ENCODE measurements around the gene RNF157. TPM values are rescaled to one million over a fixed set of nuclear protein-coding genes. Genes with fewer than 3 reads are reported as not detected.

The RNF157 gene
- total and polyA plus RNA-seq, 9 of the 15 experiments (the other 6 are each of a cell fraction or from before 2014, with no cell fraction given) = 8.1 to 31.7 (median 20.8) TPM

DNA sequence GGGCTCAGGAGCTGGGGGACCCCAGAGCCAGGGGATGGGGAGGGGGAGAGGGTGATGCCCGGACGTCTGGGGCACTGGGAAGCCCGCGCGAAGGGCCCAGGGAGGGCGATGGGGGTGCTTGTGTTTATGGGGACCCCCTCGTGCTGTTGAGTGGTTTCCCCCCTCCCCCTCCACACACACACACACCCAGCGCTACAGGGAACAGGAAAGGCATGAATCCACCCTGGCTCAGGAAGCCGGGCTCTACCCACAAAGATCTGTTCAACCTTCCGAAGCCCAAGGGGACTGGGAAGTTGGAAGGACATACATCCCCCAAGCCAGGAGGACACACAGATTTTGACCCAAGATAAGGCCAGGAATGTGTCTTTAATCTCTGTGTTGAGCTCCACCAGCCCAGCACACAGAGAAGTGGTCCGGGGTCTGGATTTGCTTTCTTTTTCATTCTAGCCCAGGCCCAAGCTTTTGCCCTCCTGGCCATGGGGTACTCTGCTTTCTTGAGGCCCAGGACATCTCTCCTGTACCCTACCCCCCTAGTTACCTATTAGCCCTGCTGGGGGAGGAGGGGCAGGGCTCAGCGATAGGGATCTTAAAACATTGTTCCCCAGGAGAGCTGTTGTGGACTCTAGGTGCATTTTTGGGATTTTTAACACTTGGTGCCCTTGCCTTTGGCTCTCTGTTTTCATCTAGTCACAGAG is 26.1 kb upstream of the RNF157 start (continued):
- TF ChIP-seq, protein P1, sequence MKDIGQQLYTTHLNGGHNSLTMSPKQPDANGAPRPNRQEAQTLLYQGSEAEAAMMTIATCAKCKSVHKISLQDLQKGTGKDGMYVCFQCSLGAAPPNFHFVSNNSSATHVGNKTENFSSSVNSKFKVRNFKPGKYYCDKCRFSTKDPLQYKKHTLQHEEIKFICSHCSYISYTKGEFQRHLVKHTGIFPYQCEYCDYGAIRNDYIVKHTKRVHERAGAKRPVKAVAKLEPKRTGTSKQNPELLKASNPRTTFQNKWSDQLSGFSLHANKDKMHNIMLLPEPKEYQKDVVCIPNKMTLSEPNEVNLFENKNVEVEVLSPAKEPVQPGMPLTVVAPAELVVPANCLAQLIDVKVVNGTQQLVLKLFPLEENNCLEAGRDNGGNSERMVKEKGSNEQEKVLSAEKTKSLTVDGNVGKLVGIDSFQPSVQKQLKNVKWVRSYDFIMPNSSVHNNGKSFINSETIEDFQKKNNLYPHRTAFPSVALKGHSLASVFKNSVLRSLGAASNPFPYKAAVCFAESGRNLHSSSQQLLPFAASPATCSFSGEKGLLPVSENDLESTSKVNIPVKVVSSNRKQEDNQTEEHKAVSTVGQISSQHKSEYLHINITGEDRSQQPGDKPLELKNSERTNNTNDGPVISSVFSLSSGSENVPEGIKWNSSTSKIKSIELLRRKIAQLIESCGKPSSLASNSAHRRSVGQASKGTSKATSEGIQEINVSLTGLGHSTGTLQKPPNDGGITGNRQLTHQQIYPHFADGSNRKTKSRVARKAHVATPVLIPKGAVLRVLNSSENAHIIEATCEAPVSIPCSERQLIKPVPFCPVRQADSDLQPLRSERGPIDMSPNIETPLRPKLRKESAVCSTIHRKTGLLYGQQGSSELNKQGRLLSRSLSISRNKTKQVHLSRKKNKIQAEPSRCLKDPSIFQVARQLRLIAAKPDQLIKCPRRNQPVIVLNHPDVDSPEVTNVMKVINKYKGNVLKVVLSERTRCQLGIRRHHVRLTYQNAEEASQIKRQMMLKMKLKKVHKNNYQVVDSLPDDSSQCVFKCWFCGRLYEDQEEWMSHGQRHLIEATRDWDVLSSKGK (CRISPR knock-in tag; IDR thresholded peaks at IDR 0.05) = no peak
- TF ChIP-seq, protein P2, sequence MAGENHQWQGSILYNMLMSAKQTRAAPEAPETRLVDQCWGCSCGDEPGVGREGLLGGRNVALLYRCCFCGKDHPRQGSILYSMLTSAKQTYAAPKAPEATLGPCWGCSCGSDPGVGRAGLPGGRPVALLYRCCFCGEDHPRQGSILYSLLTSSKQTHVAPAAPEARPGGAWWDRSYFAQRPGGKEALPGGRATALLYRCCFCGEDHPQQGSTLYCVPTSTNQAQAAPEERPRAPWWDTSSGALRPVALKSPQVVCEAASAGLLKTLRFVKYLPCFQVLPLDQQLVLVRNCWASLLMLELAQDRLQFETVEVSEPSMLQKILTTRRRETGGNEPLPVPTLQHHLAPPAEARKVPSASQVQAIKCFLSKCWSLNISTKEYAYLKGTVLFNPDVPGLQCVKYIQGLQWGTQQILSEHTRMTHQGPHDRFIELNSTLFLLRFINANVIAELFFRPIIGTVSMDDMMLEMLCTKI (IDR thresholded peaks at IDR 0.05; ENCODE audit: partially characterized antibody) = no peak
- TF ChIP-seq ERF (CRISPR knock-in tag; IDR thresholded peaks at IDR 0.05) = no peak
- TF ChIP-seq, protein P3, sequence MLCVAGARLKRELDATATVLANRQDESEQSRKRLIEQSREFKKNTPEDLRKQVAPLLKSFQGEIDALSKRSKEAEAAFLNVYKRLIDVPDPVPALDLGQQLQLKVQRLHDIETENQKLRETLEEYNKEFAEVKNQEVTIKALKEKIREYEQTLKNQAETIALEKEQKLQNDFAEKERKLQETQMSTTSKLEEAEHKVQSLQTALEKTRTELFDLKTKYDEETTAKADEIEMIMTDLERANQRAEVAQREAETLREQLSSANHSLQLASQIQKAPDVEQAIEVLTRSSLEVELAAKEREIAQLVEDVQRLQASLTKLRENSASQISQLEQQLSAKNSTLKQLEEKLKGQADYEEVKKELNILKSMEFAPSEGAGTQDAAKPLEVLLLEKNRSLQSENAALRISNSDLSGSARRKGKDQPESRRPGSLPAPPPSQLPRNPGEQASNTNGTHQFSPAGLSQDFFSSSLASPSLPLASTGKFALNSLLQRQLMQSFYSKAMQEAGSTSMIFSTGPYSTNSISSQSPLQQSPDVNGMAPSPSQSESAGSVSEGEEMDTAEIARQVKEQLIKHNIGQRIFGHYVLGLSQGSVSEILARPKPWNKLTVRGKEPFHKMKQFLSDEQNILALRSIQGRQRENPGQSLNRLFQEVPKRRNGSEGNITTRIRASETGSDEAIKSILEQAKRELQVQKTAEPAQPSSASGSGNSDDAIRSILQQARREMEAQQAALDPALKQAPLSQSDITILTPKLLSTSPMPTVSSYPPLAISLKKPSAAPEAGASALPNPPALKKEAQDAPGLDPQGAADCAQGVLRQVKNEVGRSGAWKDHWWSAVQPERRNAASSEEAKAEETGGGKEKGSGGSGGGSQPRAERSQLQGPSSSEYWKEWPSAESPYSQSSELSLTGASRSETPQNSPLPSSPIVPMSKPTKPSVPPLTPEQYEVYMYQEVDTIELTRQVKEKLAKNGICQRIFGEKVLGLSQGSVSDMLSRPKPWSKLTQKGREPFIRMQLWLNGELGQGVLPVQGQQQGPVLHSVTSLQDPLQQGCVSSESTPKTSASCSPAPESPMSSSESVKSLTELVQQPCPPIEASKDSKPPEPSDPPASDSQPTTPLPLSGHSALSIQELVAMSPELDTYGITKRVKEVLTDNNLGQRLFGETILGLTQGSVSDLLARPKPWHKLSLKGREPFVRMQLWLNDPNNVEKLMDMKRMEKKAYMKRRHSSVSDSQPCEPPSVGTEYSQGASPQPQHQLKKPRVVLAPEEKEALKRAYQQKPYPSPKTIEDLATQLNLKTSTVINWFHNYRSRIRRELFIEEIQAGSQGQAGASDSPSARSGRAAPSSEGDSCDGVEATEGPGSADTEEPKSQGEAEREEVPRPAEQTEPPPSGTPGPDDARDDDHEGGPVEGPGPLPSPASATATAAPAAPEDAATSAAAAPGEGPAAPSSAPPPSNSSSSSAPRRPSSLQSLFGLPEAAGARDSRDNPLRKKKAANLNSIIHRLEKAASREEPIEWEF (CRISPR knock-in tag; IDR thresholded peaks at IDR 0.05) = no peak
- TF ChIP-seq, protein P4, sequence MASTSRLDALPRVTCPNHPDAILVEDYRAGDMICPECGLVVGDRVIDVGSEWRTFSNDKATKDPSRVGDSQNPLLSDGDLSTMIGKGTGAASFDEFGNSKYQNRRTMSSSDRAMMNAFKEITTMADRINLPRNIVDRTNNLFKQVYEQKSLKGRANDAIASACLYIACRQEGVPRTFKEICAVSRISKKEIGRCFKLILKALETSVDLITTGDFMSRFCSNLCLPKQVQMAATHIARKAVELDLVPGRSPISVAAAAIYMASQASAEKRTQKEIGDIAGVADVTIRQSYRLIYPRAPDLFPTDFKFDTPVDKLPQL (IDR thresholded peaks at IDR 0.05; ENCODE audit: extremely low read depth, insufficient read length) = no peak
- TF ChIP-seq EP300 (IDR thresholded peaks at IDR 0.05; ENCODE audit: low read length) = no peak
- no peak for TF ChIP-seq CTBP1 (IDR thresholded peaks at IDR 0.05; ENCODE audit: borderline replicate concordance)
- no peak for TF ChIP-seq SPI1 (IDR thresholded peaks at IDR 0.05; ENCODE audit: borderline replicate concordance, low read depth, low read length)
- TF ChIP-seq, protein P5, sequence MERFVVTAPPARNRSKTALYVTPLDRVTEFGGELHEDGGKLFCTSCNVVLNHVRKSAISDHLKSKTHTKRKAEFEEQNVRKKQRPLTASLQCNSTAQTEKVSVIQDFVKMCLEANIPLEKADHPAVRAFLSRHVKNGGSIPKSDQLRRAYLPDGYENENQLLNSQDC (CRISPR knock-in tag; IDR thresholded peaks at IDR 0.05) = no peak
- no peak for TF ChIP-seq U2AF2 (optimal IDR thresholded peaks at IDR 0.05; ENCODE audit: low read depth, low read length)
- no peak for TF ChIP-seq YY1 (IDR thresholded peaks at IDR 0.05; ENCODE audit: borderline replicate concordance in 1 of 3, control insufficient read depth in 1 of 3, extremely low read depth in 1 of 3, insufficient read depth in 3 of 3, insufficient read length in 1 of 3, insufficient replicate concordance in 2 of 3, low read depth in 1 of 3, low read length in 2 of 3)
- TF ChIP-seq MAZ (CRISPR knock-in tag; conservative IDR thresholded peaks at IDR 0.05 in 1 of 2, IDR thresholded peaks at IDR 0.05 in 1 of 2) = no peak; a peak in 1 of 4 replicates
